Measurements from ENCODE around the gene ITPRIPL1.

- no peak for TF ChIP-seq POLR2A (IDR thresholded peaks at IDR 0.05)
- TF ChIP-seq POLR2AphosphoS5 (IDR thresholded peaks at IDR 0.05; ENCODE audit: insufficient read depth in 1 of 2, low read depth in 1 of 2), result no peak
Observed at GRCh38 chr2:96318723-96319122, 6.4 kb upstream of the ITPRIPL1 start.

All from vagina (tissue), 2 donors.